HUES64 (cell line): ENCODE measurements around the gene GPT2.

ENCODE experiments used
- H3K27ac ChIP-seq: 2 replicates; pipeline ENCODE4 v1.7.0; 2013; ENCODE audit warnings: low read depth, low read length, inconsistent platforms
- H3K27me3 ChIP-seq: 2 replicates; pipeline ENCODE4 v1.6.1; 2013; ENCODE audit warnings: mild to moderate bottlenecking, low read length; ENCODE audit not compliant: insufficient read depth
- H3K36me3 ChIP-seq: 2 replicates; pipeline ENCODE4 v1.6.1; 2013; ENCODE audit warnings: mild to moderate bottlenecking, low read length; ENCODE audit not compliant: insufficient read depth
- H3K4me1 ChIP-seq: 2 replicates; pipeline ENCODE4 v1.6.1; 2013; ENCODE audit warnings: mild to moderate bottlenecking, low read length, moderate library complexity; ENCODE audit not compliant: insufficient read depth
- H3K4me3 ChIP-seq: 2 replicates; pipeline ENCODE4 v1.5.1; 2013; ENCODE audit warnings: mild to moderate bottlenecking, low read length, moderate library complexity
- H3K9ac ChIP-seq: 2 replicates; pipeline ENCODE4 v1.6.1; 2013; ENCODE audit warnings: mild to moderate bottlenecking, low read depth, low read length
- H3K9me3 ChIP-seq: 2 replicates; pipeline ENCODE4 v1.6.1; 2013; ENCODE audit warnings: low read depth, low read length; ENCODE audit not compliant: insufficient read depth
- WGBS: fragments of 150-250, 120-280 bp; methylation state at CpG from one replicate; pipeline ENCODE4 v1.1.7; 2013; ENCODE audit warnings: missing lambda C conversion rate; 5-methylcytosine and 5-hydroxymethylcytosine counted together

The GPT2 gene

GRCh38 chr16:46899443-46900143 is 15.4 kb downstream of the GPT2 start:
- Histone ChIP-seq H3K27ac (no peak overlapping the region), H3K4me1 (no peaks in the 10 kb centered on the region), H3K4me3 (no peak overlapping the region), H3K9ac (no peak overlapping the region), H3K36me3 (peaks cover 70% of the 10 kb centered on the region), H3K27me3 (no peaks in the 10 kb centered on the region), H3K9me3 (no peaks in the 10 kb centered on the region)
- WGBS = 96% methylated on average over 9 of the region's 9 CpGs

GRCh38 chr16:46900455-46901235 is 16.5 kb downstream of the GPT2 start:
- Histone ChIP-seq H3K4me1 (no peaks in the 10 kb centered on the region), H3K27ac (no peak overlapping the region), H3K4me3 (no peak overlapping the region), H3K9ac (no peak overlapping the region), H3K9me3 (no peaks in the 10 kb centered on the region), H3K27me3 (no peaks in the 10 kb centered on the region), H3K36me3 (peaks cover 80% of the 10 kb centered on the region)
- WGBS = 92% methylated on average over 19 of the region's 19 CpGs

GRCh38 chr16:46901709-46902108 is 17.5 kb downstream of the GPT2 start:
- H3K36me3 ChIP-seq = peaks cover 84% of the 10 kb centered on the region

GRCh38 chr16:46903255-46903905 is 19.2 kb downstream of the GPT2 start:
- Histone ChIP-seq H3K27me3 (no peaks in the 10 kb centered on the region), H3K4me1 (no peaks in the 10 kb centered on the region), H3K9me3 (no peaks in the 10 kb centered on the region), H3K4me3 (no peak overlapping the region), H3K27ac (no peak overlapping the region), H3K9ac (no peak overlapping the region), H3K36me3 (peaks cover 77% of the 10 kb centered on the region)
- 95% methylated on average over 5 of the region's 5 CpGs for WGBS

More at GRCh38 chr16:46901709-46902108, 17.5 kb downstream of the GPT2 start:
- Histone ChIP-seq H3K4me1 (no peaks in the 10 kb centered on the region), H3K27me3 (no peaks in the 10 kb centered on the region), H3K4me3 (no peak overlapping the region), H3K9ac (no peak overlapping the region), H3K27ac (no peak overlapping the region), H3K9me3 (no peaks in the 10 kb centered on the region)
- WGBS = 86% methylated on average over 8 of the region's 8 CpGs

- Histone ChIP-seq H3K9me3 (no peaks in the 10 kb centered on the region), H3K9ac (no peak overlapping the region), H3K4me1 (no peaks in the 10 kb centered on the region), H3K27me3 (no peaks in the 10 kb centered on the region), H3K36me3 (peaks cover 73% of the 10 kb centered on the region), H3K4me3 (no peak overlapping the region), H3K27ac (no peak overlapping the region)
- 91% methylated on average over 3 of the region's 3 CpGs for WGBS
Measured at GRCh38 chr16:46904471-46904870, 20.3 kb downstream of the GPT2 start.

DNA sequence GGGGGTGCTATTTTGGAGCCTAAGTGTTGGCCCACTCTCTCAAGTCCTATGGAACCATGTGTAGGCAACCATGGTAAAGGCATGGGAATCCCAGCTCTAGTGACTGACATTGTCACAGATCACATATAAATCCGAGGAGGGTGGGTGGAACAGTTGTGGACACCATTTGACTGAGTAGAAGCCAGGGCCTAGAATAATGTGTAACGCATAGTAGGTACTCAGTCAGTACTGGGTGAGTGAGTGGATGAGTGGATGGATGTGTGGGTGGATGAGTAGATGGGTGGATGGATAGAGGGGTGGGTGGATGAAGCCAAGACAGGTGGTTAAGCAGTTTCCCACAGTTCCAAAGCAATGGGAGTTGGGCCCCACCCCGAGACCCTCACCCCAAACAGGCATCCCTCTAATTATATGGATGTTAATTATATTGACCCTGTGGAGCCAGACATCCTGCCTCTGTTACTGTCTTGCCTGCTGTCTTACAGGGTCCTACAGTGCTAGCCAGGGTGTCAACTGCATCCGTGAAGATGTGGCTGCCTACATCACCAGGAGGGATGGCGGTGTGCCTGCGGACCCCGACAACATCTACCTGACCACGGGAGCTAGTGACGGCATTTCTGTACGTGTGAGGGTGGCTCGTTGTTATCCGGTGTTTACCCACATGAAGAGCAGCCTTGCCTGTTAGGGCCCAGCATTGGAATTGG is 22.3 kb downstream of the GPT2 start:
- Histone ChIP-seq H3K9me3 (no peaks in the 10 kb centered on the region), H3K36me3 (peaks cover 73% of the 10 kb centered on the region), H3K4me1 (no peaks in the 10 kb centered on the region), H3K9ac (no peak overlapping the region), H3K4me3 (no peak overlapping the region), H3K27ac (no peak overlapping the region), H3K27me3 (no peaks in the 10 kb centered on the region)
- 96% methylated on average over 11 of the region's 12 CpGs for WGBS

DNA sequence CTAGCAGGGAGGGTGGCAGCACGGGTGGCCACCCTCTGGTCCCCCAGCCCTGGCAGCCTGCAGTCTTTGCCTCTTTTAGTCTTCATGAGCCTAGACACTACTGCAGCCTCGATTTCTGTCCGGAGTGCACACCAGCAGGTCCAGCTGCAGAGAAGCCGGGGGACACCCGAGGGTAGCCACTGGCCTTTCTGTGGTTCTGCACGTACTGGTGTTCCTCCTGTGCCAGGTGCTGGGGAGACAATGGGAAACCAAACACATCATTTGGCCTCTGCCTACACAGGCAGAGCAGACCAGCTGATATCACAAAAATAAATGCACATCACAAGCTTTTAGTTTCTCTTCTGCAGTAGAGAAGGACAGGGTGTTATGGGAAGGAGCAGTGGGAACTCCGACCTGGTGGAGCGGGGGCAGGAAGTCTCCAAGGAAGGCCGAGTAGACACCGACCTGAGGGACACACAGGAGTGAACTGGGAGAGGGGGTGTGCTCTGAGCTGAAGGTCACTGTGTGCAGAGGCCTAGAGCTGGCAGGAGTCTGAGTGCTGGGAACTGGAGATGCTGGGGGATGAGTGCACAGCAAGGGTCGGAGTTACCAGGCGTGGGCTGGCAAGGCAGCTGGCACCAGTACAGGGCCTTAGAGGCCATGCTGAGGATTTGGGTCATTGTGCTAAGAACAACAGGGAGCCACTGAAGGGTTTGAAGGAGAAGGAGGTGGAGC is 23.1 kb downstream of the GPT2 start:
- 95% methylated on average over 12 of the region's 12 CpGs for WGBS
- Histone ChIP-seq H3K27me3 (no peaks in the 10 kb centered on the region), H3K4me3 (no peak overlapping the region), H3K4me1 (no peaks in the 10 kb centered on the region), H3K9ac (no peak overlapping the region), H3K27ac (no peak overlapping the region), H3K9me3 (no peaks in the 10 kb centered on the region), H3K36me3 (peaks cover 74% of the 10 kb centered on the region)

DNA sequence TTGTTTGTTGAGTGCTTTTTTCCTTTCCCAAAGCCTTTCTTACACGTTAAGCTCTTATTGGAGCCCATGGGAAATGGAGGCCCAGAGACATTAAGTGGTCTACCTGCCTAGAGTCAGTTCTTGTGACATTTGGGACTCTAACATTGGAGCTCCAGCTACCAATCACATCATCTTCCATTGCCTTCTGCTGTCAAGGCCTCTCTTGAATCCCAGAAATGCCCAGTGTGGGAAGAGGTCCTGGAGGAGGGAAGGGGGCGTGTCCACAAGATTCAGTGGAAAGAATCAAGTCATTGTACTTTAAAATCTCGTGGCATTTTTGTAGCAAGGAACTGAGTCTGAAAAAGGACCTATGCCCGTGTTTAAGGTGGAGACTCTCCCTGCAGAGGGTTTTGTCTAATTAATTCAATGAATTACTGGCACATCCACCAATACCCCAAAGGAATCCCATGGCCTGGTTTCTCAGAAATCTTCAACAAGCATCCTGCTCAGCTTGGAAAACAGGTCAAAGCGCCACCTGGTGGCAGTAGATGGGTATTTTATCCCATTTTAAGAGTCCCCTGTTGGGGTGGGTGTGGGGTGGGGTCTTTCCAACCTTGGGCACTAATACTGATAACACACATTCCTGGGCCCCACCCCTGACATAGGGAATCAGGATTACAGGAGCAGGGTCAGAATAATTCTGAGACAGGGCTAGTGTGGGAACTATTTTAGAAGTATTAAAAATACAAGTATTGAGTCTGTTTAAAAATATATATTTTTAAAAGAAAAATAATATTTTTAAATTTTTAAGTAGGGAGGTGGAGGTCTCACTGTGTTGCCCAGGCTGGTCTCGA is 24.6 kb downstream of the GPT2 start:
- Histone ChIP-seq H3K27me3 (no peaks in the 10 kb centered on the region), H3K27ac (no peak overlapping the region), H3K4me1 (no peaks in the 10 kb centered on the region), H3K9me3 (no peaks in the 10 kb centered on the region), H3K36me3 (peaks cover 81% of the 10 kb centered on the region), H3K9ac (no peak overlapping the region), H3K4me3 (no peak overlapping the region)
- WGBS = 69% methylated on average over 5 of the region's 6 CpGs

GRCh38 chr16:46911038-46911437 is 26.9 kb downstream of the GPT2 start:
- Histone ChIP-seq H3K4me1 (no peaks in the 10 kb centered on the region), H3K4me3 (no peak overlapping the region), H3K36me3 (peaks cover 83% of the 10 kb centered on the region), H3K9ac (no peak overlapping the region), H3K27ac (no peak overlapping the region), H3K9me3 (no peaks in the 10 kb centered on the region), H3K27me3 (no peaks in the 10 kb centered on the region)
- WGBS = 94% methylated on average over 3 of the region's 3 CpGs

GRCh38 chr16:46911650-46912049 is 27.5 kb downstream of the GPT2 start:
- H3K27ac ChIP-seq = no peak overlapping the region
- WGBS = 94% methylated on average over 4 of the region's 4 CpGs
- H3K9me3 ChIP-seq = no peaks in the 10 kb centered on the region
- H3K36me3 ChIP-seq = peaks cover 81% of the 10 kb centered on the region
- no peak overlapping the region for H3K9ac ChIP-seq
- H3K4me3 ChIP-seq = no peak overlapping the region
- H3K27me3 ChIP-seq = no peaks in the 10 kb centered on the region
- H3K4me1 ChIP-seq = no peaks in the 10 kb centered on the region
